HS-5 (cell line): ENCODE results near the gene SESN3.
"Not testable (repeated sequence)": the region's sequence is repeated elsewhere in the genome, so short reads cannot be mapped to it uniquely, and the experiment has no call there.

ENCODE experiments used
- DNase-seq: peaks from one replicate; pipeline ENCODE4 v3.0.0-alpha.2; 2012; ENCODE audit warnings: low read depth

SESN3 gene

GRCh38 chr11:95219599-95219998, 11.4 kb downstream of the SESN3 start:
- DNase-seq, result no peak

- DNase-seq, result no peak
Observed at GRCh38 chr11:95218149-95218548, 12.9 kb downstream of the SESN3 start.

- no peak for DNase-seq
Observed at GRCh38 chr11:95212609-95213008, 18.4 kb downstream of the SESN3 start.

- not testable (repeated sequence) for DNase-seq
Observed at GRCh38 chr11:95209535-95209934, 21.5 kb downstream of the SESN3 start.

GRCh38 chr11:95200781-95201457, 30.1 kb downstream of the SESN3 start:
- DNase-seq, result no peak

GRCh38 chr11:95195831-95196230, 35.2 kb downstream of the SESN3 start:
- DNase-seq, result no peak

GRCh38 chr11:95193541-95193940, 37.5 kb downstream of the SESN3 start:
- DNase-seq, result no peak

- DNase-seq, result no peak
Observed at GRCh38 chr11:95192717-95193116, 38.3 kb downstream of the SESN3 start.

- no peak for DNase-seq
Observed at GRCh38 chr11:95187723-95188122, 43.3 kb downstream of the SESN3 start.

GRCh38 chr11:95182397-95182796, 48.6 kb downstream of the SESN3 start:
- no peak for DNase-seq

GRCh38 chr11:95175818-95176380, 55.1 kb downstream of the SESN3 start:
- no peak for DNase-seq

- DNase-seq, result no peak
Observed at GRCh38 chr11:95170294-95170693, 60.7 kb downstream of the SESN3 start.

- no peak for DNase-seq
Observed at GRCh38 chr11:95166781-95167180, 64.2 kb downstream of the SESN3 start.

GRCh38 chr11:95165638-95166037, 65.4 kb downstream of the SESN3 start:
- DNase-seq, result no peak

GRCh38 chr11:95163106-95163505, 67.9 kb downstream of the SESN3 start:
- no peak for DNase-seq

- no peak for DNase-seq
Observed at GRCh38 chr11:95161248-95161647, 69.8 kb downstream of the SESN3 start.

GRCh38 chr11:95157824-95158223, 73.2 kb downstream of the SESN3 start:
- DNase-seq, result no peak

- no peak for DNase-seq
Observed at GRCh38 chr11:95156916-95157541, 74.0 kb downstream of the SESN3 start.

- DNase-seq, result no peak
Observed at GRCh38 chr11:95156133-95156721, 74.8 kb downstream of the SESN3 start.

GRCh38 chr11:95155385-95155784, 75.6 kb downstream of the SESN3 start:
- no peak for DNase-seq

- no peak for DNase-seq
Observed at GRCh38 chr11:95154514-95154913, 76.5 kb downstream of the SESN3 start.

- no peak for DNase-seq
Observed at GRCh38 chr11:95153857-95154246, 77.2 kb downstream of the SESN3 start.
